ENCODE measurements around the gene PDE7B. TPM values are rescaled to one million over a fixed set of nuclear protein-coding genes. Genes with fewer than 3 reads are reported as not detected.
A peak's percentile ranks its signal among the peaks of the same experiment; 100 is the strongest.

Gene PDE7B
- total RNA-seq, 1 donor from 2014 or later: 0.53 TPM

GRCh38 chr6:136174510-136174909, 323.0 kb downstream of the PDE7B start:
- no peak for FAIRE-seq
- H3K27me3 ChIP-seq (ENCODE audit: control insufficient read depth, insufficient read depth, low read length): no peaks in the 10 kb centered on the region
- TF ChIP-seq CTCF (IDR thresholded peaks at IDR 0.05; ENCODE audit: insufficient read depth, low read length, severe bottlenecking): no peak

GRCh38 chr6:136175873-136176272, 324.4 kb downstream of the PDE7B start:
- H3K36me3 ChIP-seq (ENCODE audit: control insufficient read depth, insufficient read depth, low read length): no peaks in the 10 kb centered on the region
- no peak for FAIRE-seq
- H3K27me3 ChIP-seq (ENCODE audit: control insufficient read depth, insufficient read depth, low read length): no peaks in the 10 kb centered on the region
- no peak overlapping the region for H3K4me3 ChIP-seq (ENCODE audit: low read depth, low read length)
- DNase-seq (ENCODE audit: low read depth): no peak
- no peak for TF ChIP-seq CTCF (IDR thresholded peaks at IDR 0.05; ENCODE audit: insufficient read depth, low read length, severe bottlenecking)

More at GRCh38 chr6:136174510-136174909, 323.0 kb downstream of the PDE7B start:
- no peaks in the 10 kb centered on the region for H3K36me3 ChIP-seq (ENCODE audit: control insufficient read depth, insufficient read depth, low read length)
- H3K4me3 ChIP-seq (ENCODE audit: low read depth, low read length): no peak overlapping the region
- DNase-seq (ENCODE audit: low read depth): no peak

- TF ChIP-seq CTCF (IDR thresholded peaks at IDR 0.05; ENCODE audit: insufficient read depth, low read length, severe bottlenecking): no peak
- peak; percentile 76 for FAIRE-seq
- no peak overlapping the region for H3K4me3 ChIP-seq (ENCODE audit: low read depth, low read length)
- no peaks in the 10 kb centered on the region for H3K36me3 ChIP-seq (ENCODE audit: control insufficient read depth, insufficient read depth, low read length)
- no peak for DNase-seq (ENCODE audit: low read depth)
- H3K27me3 ChIP-seq (ENCODE audit: control insufficient read depth, insufficient read depth, low read length): peaks cover 1% of the 10 kb centered on the region
Observed at GRCh38 chr6:136178749-136179148, 327.2 kb downstream of the PDE7B start.

GRCh38 chr6:136180704-136181511, 329.4 kb downstream of the PDE7B start:
- Histone ChIP-seq H3K36me3 (ENCODE audit: control insufficient read depth, insufficient read depth, low read length) (no peaks in the 10 kb centered on the region), H3K4me3 (ENCODE audit: low read depth, low read length) (no peak overlapping the region), H3K27me3 (ENCODE audit: control insufficient read depth, insufficient read depth, low read length) (peaks cover 1% of the 10 kb centered on the region)
- DNase-seq (ENCODE audit: low read depth) (no peak), FAIRE-seq (no peak)
- TF ChIP-seq CTCF (IDR thresholded peaks at IDR 0.05; ENCODE audit: insufficient read depth, low read length, severe bottlenecking): no peak

- no peak for FAIRE-seq
- Histone ChIP-seq H3K36me3 (ENCODE audit: control insufficient read depth, insufficient read depth, low read length) (no peaks in the 10 kb centered on the region), H3K4me3 (ENCODE audit: low read depth, low read length) (no peak overlapping the region), H3K27me3 (ENCODE audit: control insufficient read depth, insufficient read depth, low read length) (peaks cover 1% of the 10 kb centered on the region)
- TF ChIP-seq CTCF (IDR thresholded peaks at IDR 0.05; ENCODE audit: insufficient read depth, low read length, severe bottlenecking): no peak
- no peak for DNase-seq (ENCODE audit: low read depth)
Observed at GRCh38 chr6:136181512-136181833, 330.0 kb downstream of the PDE7B start.

GRCh38 chr6:136181861-136182260, 330.4 kb downstream of the PDE7B start:
- FAIRE-seq: no peak
- Histone ChIP-seq H3K27me3 (ENCODE audit: control insufficient read depth, insufficient read depth, low read length) (peaks cover 1% of the 10 kb centered on the region), H3K4me3 (ENCODE audit: low read depth, low read length) (no peak overlapping the region), H3K36me3 (ENCODE audit: control insufficient read depth, insufficient read depth, low read length) (no peaks in the 10 kb centered on the region)
- no peak for DNase-seq (ENCODE audit: low read depth)
- TF ChIP-seq CTCF (IDR thresholded peaks at IDR 0.05; ENCODE audit: insufficient read depth, low read length, severe bottlenecking): no peak
